Stimulated activated CD4-positive, alpha-beta T cell treated with anti-CD3 and anti-CD28 coated beads, Interleukin-12 subunit alpha, Interleukin-12 subunit beta, amount 100 ng/mL, for 24 hours (primary cell): ENCODE results near the gene PRKCE.

Source experiments
- DNase-seq, 2 experiments: peaks; one replicate each; pipeline ENCODE4 v3.0.0-alpha.2; 2020; ENCODE audit warnings: low read depth in 2 of 2

PRKCE gene

GRCh38 chr2:45962177-45962921 lies 310.9 kb downstream of the PRKCE start:
- no peak for DNase-seq

DNA sequence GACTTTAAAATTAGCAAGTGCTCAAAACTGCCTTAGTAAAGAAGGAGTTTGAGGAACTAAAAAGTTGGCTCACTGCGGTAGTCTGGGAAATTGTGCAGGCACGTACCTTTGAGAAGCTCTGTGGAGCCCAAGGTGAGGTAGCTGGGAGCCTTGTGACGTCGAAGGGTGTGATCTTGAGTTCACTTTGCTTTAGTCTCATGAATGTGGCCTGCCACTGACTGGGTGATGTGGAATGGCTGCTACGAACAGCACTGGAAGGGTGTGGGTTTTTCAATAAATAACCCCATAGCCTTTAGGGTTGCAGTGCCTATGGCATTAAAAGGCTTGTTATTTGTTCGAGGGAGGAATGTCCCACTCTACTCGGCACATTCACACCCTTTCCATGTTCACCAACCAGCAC lies 312.3 kb downstream of the PRKCE start:
- DNase-seq: no peak

- DNase-seq: no peak
Observed at GRCh38 chr2:45964223-45964841, 312.9 kb downstream of the PRKCE start.

DNA sequence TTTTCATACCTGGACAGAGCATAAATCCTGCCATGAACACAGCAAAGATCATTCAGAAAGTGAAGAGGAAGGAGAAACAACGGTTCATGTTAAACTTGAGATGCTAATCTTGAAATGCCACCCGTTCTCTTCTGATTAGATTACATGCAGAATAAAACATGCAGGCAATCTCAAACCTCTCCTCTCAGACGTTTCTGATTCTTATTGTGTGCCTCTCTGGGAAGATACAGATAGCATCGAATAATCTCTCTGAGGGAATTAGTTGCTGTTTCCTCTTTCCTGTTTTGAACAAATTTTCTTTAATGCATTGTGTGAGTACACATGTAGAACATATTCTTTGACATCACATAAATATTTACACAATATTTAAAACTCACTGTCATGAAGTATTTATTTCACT lies 313.4 kb downstream of the PRKCE start:
- no peak for DNase-seq

DNA sequence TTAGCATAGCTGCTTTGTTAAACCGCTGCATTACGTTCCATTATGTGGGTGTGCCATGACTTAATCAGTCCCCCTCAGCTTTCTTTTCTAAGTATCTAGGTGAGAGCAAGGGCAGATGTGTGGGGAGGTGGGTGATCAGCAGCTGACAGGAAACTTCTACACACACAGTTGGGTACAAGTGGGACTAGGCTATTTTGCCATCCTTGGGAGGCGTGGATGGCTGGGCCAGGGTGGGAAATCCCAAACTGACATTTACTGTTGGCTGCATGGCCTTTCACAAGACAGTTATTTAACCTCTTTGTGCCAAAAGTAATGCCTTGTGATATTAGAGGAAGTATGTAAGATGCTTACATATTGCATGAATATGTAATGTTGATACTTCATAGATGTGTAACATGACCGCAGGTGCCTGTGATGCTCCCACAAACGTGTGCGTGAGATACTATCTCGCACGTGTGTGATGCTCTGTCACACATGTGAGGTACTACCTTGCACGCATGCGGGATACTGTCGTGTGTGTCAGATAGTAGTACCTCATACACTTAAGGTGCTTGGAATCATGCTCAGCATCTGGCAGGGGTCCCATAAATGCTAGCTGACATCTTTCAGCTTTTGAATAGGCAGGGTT lies 314.5 kb downstream of the PRKCE start:
- DNase-seq: no peak

DNA sequence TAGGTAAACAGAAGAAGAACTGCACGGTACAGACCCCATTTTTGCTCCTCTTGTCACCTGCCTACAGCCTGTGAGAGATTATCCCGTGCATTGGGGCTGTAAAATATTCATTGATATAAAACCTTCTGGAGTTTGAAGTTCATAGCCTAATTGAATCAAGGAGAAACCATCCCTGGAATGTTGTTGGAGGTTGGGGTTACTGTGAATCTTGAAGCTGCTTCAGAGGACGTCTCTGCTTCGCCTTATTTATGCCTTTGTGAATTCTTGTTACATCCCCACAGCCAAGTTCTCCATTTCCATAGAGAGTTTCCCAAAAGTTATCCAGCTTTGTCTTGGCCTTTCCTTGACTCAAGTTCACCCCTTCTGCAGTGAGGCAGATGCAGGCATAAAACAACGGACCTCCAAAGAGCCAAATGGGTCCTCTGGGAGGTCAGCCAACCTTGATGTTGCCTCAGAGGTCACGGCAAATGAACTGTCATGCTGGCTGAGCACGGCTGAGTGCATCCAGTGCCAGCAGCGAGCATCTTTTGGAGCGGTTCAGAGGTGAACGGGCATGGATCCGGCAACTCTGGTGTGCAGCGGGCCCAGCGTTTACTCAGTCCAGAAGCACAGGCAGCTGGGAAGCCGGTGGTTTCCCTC lies 317.6 kb downstream of the PRKCE start:
- no peak for DNase-seq

DNA sequence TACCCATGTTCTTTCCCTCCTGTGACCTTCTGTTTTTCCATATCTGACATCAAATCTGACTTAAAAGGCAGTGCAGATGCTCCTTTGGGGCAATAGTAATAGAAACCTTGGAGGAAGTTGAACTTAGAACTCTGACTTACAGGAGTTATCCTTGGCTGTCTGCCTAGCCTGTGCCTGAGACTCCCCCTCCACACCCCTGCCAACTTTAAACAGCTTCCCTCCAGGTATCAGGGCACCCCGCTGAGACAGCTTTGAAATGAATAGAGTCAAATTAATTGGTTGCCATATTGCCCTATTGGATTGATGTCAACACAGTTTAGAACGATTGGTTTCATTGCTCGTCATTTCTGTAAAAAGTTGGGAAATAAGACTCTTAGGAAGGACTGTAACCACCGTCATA lies 322.0 kb downstream of the PRKCE start:
- DNase-seq: no peak

GRCh38 chr2:45974056-45974455 lies 322.6 kb downstream of the PRKCE start:
- no peak for DNase-seq

- no peak for DNase-seq
Observed at GRCh38 chr2:45974762-45975408, 323.4 kb downstream of the PRKCE start.

DNA sequence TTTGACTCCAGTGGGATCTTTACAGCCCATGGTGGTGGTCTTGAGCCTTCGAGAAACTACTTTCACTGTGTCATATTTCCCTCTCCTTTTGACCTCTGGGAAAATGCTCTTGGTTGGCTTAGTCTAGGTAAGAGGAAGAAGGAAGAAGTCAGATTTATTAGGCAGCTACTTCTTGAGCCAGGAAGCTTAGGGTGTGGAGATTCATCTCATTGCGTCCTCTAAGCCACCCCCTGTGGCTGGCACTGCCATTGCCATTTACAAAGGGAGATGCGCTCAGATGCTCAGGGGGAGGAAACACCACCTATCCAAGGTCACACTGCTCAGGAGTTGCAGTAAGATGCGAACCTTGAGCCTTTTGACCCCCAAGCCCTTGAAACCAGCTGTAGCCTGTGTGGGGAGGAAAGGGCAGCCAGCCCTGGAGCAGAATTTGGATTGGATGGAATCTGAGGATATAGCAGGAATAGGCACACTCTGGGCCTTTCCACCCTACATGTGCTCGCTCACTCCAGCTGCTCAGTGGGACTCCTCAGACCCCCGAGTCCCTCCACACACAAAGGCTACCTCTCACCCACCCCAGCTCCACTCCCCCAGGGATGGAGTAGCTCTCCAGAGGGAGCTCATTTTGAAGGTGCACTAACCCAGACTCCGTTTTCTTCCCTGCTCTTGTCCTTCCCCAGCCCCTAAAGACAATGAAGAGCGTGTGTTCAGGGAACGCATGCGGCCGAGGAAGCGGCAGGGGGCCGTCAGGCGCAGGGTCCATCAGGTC lies 324.5 kb downstream of the PRKCE start:
- DNase-seq: no peak

- DNase-seq: no peak
Observed at GRCh38 chr2:45978302-45978859, 326.9 kb downstream of the PRKCE start.

- DNase-seq: no peak
Observed at GRCh38 chr2:45979065-45979464, 327.6 kb downstream of the PRKCE start.

- DNase-seq: no peak
Observed at GRCh38 chr2:45980161-45980865, 328.8 kb downstream of the PRKCE start.

DNA sequence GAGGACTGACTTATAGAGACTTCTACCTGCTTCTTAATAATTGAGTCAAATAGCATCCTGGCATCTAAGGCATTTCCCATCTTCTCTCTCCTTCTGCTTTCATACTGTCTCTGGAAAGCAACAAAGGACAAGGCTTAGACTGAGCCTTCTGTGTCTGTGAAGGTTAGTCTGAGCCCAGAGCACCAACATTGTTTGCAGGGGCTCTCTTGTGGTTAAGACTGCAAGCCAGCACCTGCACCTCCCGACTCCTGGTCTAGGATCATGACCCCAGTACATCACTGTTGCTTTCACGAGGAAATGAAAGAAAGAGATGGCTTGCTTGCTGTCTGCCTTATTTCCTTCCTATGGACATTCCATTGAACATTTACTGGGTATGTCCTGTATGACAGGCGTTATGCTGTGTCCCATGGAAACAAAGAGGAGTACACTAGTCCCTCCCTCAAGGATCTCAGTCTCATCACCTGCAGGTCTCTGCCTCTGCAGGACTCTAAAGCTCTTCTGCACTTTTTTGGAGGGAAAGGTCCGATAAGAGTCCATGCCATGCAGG lies 330.0 kb downstream of the PRKCE start:
- no peak for DNase-seq

- DNase-seq: no peak
Observed at GRCh38 chr2:45982096-45982495, 330.6 kb downstream of the PRKCE start.

DNA sequence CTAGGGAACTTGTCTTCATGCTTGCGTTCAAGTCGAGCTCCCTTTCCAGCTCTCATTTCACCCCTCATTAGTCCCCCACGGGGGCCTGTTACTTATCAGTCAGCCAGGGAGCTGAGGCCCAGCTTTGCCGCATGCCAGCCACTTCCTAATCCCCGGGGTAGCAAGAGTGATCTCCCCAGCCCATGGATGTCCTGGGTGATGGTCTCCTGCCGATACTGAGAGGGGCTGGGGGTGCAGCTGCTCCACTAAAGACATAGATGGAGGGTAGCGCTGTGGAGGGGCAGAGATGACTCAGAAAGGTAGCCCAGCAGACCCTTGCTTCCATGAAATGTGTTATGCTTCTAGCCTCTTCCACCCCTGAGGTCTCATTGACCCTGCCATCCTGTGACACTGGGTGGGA lies 331.7 kb downstream of the PRKCE start:
- no peak for DNase-seq

GRCh38 chr2:45984366-45984765 lies 332.9 kb downstream of the PRKCE start:
- no peak for DNase-seq

- no peak for DNase-seq
Observed at GRCh38 chr2:45984896-45985473, 333.5 kb downstream of the PRKCE start.

DNA sequence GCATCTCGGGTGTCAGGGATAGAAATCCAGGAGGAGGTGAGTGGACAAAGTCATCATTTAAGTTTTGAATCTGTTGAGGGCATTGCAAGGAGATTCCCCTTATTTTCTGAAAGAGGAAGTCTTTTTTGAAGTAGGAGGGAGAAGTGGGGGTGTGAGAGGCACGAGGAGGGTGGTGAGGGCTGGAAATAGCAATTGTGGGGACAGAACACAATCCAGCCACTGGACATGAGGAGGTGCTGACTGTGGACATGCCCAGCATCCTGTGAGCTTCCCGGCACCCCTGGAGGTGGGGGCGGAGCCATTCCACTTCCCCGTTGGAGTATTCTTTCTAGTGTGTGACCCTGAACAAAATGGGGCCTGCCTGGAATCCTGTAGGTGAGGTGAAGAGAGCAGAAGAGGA lies 335.0 kb downstream of the PRKCE start:
- DNase-seq: no peak

DNA sequence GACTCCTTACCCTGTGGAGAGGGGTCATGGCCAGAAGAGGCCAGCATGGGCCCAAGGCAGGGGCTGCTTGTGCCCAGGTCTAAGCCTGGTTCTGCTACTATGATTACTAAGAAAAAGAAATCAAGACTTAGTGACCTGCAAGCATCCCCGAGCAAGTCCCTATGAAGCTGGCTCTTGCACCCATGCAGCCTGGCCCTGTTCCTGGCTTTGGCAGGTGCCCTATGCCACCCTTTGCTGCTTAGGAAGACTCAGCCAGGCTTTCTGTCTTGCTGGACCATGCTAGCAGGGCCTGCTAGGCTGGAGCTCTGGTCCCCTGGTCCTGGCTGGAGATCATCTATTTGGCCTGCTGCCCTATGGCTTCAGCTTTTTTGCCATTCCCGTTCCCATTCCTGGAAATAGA lies 336.4 kb downstream of the PRKCE start:
- no peak for DNase-seq
